Smooth muscle cell (in vitro differentiated cells): ENCODE data around the gene C9orf50. TPM values are rescaled to one million over a fixed set of nuclear protein-coding genes. Genes with fewer than 3 reads are reported as not detected.

Source experiments
- DNase-seq: peaks from one replicate; lab custom pipeline; 2025; ENCODE audit not compliant: unreplicated experiment; lab: John Stamatoyannopoulos, UW
- H2AFZ ChIP-seq: fragments of 200-600 bp; sonication (generic); 2 replicates; pipeline ENCODE4 v1.6.0; 2016; ENCODE audit warnings: antibody characterized with exemption, low read depth, mild to moderate bottlenecking
- H3F3A ChIP-seq: fragments of 200-600 bp; sonication (generic); 2 replicates; pipeline ENCODE4 v1.6.0; 2017; ENCODE audit warnings: antibody characterized with exemption, low read depth
- H3K27ac ChIP-seq: fragments of 200-600 bp; sonication (generic); 2 replicates; pipeline ENCODE4 v1.5.1; 2016; ENCODE audit warnings: low read depth, mild to moderate bottlenecking
- H3K27me3 ChIP-seq: fragments of 200-600 bp; sonication (generic); 2 replicates; pipeline ENCODE4 v1.6.1; 2016; ENCODE audit warnings: low read depth, mild to moderate bottlenecking
- H3K36me3 ChIP-seq: fragments of 200-600 bp; sonication (generic); 2 replicates; pipeline ENCODE4 v1.5.1; 2016; ENCODE audit warnings: low read depth
- H3K4me1 ChIP-seq: fragments of 200-600 bp; sonication (generic); 2 replicates; pipeline ENCODE4 v1.5.1; 2016; ENCODE audit warnings: low read depth
- H3K4me2 ChIP-seq: fragments of 200-600 bp; sonication (generic); 2 replicates; pipeline ENCODE4 v1.6.0; 2016; ENCODE audit warnings: mild to moderate bottlenecking
- H3K4me3 ChIP-seq: fragments of 200-600 bp; sonication (generic); 2 replicates; pipeline ENCODE4 v1.5.1; 2016; ENCODE audit warnings: mild to moderate bottlenecking
- H3K79me2 ChIP-seq: fragments of 200-600 bp; sonication (generic); 2 replicates; pipeline ENCODE4 v1.6.0; 2016; ENCODE audit warnings: low read depth, mild to moderate bottlenecking
- H3K9ac ChIP-seq: fragments of 200-600 bp; sonication (generic); 2 replicates; pipeline ENCODE4 v1.6.0; 2016; ENCODE audit warnings: low read depth
- H3K9me3 ChIP-seq: fragments of 200-600 bp; sonication (generic); replicated peaks from 2 replicates; pipeline ENCODE4 v1.5.1; 2016; ENCODE audit warnings: low read depth
- H4K20me1 ChIP-seq: fragments of 200-600 bp; sonication (generic); 2 replicates; pipeline ENCODE4 v1.6.0; 2016; ENCODE audit warnings: low read depth
- CTCF ChIP-seq: fragments of 200-600 bp; sonication (generic); IDR thresholded peaks from 2 replicates; pipeline ENCODE4 v1.5.1; 2017; ENCODE audit warnings: borderline replicate concordance, mild to moderate bottlenecking, antibody characterized with exemption; ENCODE audit not compliant: insufficient read depth, poor library complexity, severe bottlenecking
- WGBS: methylation state at CpG from one replicate; pipeline ENCODE4 v1.1.7; 2016; ENCODE audit warnings: low lambda C conversion rate; 5-methylcytosine and 5-hydroxymethylcytosine counted together
- polyA plus RNA-seq: library from polyadenylated mRNA; unstranded; fragments of >200 nt; fragmentation: Nextera tagmentation; extraction: Ambion mirVana; gene quantifications from 2 replicates; pipeline ENCODE4 v1.2.1, GENCODE V29; 2016
- total RNA-seq: library from RNA; depleted of rRNA; stranded (reverse); fragments of >200 nt; gene quantifications from 2 replicates; pipeline ENCODE4 v1.2.3, GENCODE V29; 2014

The C9orf50 gene
- total and polyA plus RNA-seq, 2 experiments from 2014 or later: 0.59 TPM; not detected in 1

- Histone ChIP-seq H2AFZ (no peak overlapping the region), H4K20me1 (no peaks in the 10 kb centered on the region), H3K4me2 (no peak overlapping the region), H3K9ac (no peak overlapping the region), H3K79me2 (no peaks in the 10 kb centered on the region), H3K4me3 (no peak overlapping the region), H3K9me3 (no peaks in the 10 kb centered on the region), H3K27ac (no peak overlapping the region), H3K27me3 (no peaks in the 10 kb centered on the region), H3K36me3 (no peaks in the 10 kb centered on the region), H3K4me1 (peaks cover 27% of the 10 kb centered on the region), H3F3A (no peaks in the 10 kb centered on the region)
- no peak for DNase-seq
- 88% methylated on average over 8 of the region's 8 CpGs for WGBS
- no peak for TF ChIP-seq CTCF
Measured at GRCh38 chr9:129562917-129563316, 58.0 kb downstream of the C9orf50 start.

- no peak for TF ChIP-seq CTCF
- 84% methylated on average over 12 of the region's 12 CpGs for WGBS
- H3K27ac ChIP-seq: no peak overlapping the region
- H3K4me3 ChIP-seq: no peak overlapping the region
- no peaks in the 10 kb centered on the region for H3K27me3 ChIP-seq
- no peaks in the 10 kb centered on the region for H3K36me3 ChIP-seq
- H3K9ac ChIP-seq: no peak overlapping the region
- no peaks in the 10 kb centered on the region for H3K9me3 ChIP-seq
- H3K4me1 ChIP-seq: peaks cover 31% of the 10 kb centered on the region
- no peaks in the 10 kb centered on the region for H4K20me1 ChIP-seq
- H3F3A ChIP-seq: no peaks in the 10 kb centered on the region
- DNase-seq: no peak
- no peak overlapping the region for H3K4me2 ChIP-seq
- no peak overlapping the region for H2AFZ ChIP-seq
- no peaks in the 10 kb centered on the region for H3K79me2 ChIP-seq
Measured at GRCh38 chr9:129562514-129562913, 58.4 kb downstream of the C9orf50 start.

Other genes starting within 250 kb of the C9orf50 start
- 24.7 and 42.9 TPM in 2 replicates for gene NTMT1, start 5.1 kb upstream of the C9orf50 start, total RNA-seq
- gene NTMT1, start 5.1 kb upstream of the C9orf50 start, polyA plus RNA-seq: 118 and 129 TPM in 2 replicates
- 10.9 and 13.8 TPM in 2 replicates for gene ASB6, start 21.1 kb upstream of the C9orf50 start, total RNA-seq
- gene ASB6, start 21.1 kb upstream of the C9orf50 start, polyA plus RNA-seq: 22.2 and 26.0 TPM in 2 replicates
- gene PRRX2, start 44.5 kb upstream of the C9orf50 start, total RNA-seq: 59.9 and 87.7 TPM in 2 replicates
- 180 and 234 TPM in 2 replicates for gene PRRX2, start 44.5 kb upstream of the C9orf50 start, polyA plus RNA-seq
- gene PTGES, start 131.9 kb upstream of the C9orf50 start, total RNA-seq: 36.9 and 49.5 TPM in 2 replicates
- gene PTGES, start 131.9 kb upstream of the C9orf50 start, polyA plus RNA-seq: 69.6 and 176 TPM in 2 replicates
- 43.4 and 60.0 TPM in 2 replicates for gene TOR1B, start 182.1 kb upstream of the C9orf50 start, total RNA-seq
- 10.3 and 13.8 TPM in 2 replicates for gene TOR1B, start 182.1 kb upstream of the C9orf50 start, polyA plus RNA-seq
- gene TOR1A, start 203.0 kb upstream of the C9orf50 start, total RNA-seq: 38.8 and 46.1 TPM in 2 replicates
- 38.5 and 43.1 TPM in 2 replicates for gene TOR1A, start 203.0 kb upstream of the C9orf50 start, polyA plus RNA-seq
- 38.0 and 42.3 TPM in 2 replicates for gene C9orf78, start 214.2 kb upstream of the C9orf50 start, total RNA-seq
- gene C9orf78, start 214.2 kb upstream of the C9orf50 start, polyA plus RNA-seq: 53.8 and 78.0 TPM in 2 replicates
- 14.6 and 22.3 TPM in 2 replicates for gene USP20, start 214.4 kb upstream of the C9orf50 start, total RNA-seq
- 29.7 and 35.7 TPM in 2 replicates for gene USP20, start 214.4 kb upstream of the C9orf50 start, polyA plus RNA-seq